ENCODE results near the gene POLR1A.
A peak's percentile ranks its signal among the peaks of the same experiment; 100 is the strongest.

POLR1A gene

DNA sequence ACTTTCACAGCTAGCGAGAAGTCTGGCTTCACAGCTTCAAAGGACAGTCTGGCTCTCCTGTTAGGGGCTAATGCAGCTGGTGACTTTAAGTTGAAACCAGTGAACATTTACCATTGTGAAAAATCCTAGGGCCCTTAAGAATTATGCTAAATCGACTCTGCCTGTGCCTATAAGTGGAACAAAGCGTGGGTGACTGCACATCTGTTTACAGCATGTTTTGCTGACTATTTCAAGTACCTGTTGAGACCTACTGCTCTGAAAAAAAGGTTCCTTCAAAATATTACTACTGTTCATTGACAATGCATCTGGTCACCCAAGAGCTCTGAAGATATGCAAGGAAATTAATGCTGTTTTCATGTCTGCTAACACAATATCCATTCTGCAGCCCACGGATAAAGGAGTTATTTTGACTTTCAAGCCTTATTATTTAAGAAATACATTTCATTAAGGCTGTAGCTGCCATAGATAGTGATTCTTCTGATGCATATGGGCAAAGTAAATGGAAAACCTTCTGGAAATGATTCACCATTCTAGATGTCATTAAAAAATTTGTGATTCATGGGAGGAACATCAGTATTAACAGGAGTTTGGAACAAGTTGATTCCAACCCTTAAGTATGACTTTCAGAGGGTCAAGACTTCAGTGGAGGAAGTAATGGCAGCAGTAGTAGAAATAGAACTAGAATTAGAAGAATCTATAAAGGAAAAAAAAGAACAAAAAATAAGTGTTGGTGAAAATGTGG is 48.9 kb downstream of the POLR1A start:
- no peak for DNase-seq

GRCh38 chr2:86055314-86055713 is 50.4 kb downstream of the POLR1A start:
- no peak for DNase-seq

GRCh38 chr2:86054535-86055082 is 51.1 kb downstream of the POLR1A start:
- DNase-seq, result no peak

DNA sequence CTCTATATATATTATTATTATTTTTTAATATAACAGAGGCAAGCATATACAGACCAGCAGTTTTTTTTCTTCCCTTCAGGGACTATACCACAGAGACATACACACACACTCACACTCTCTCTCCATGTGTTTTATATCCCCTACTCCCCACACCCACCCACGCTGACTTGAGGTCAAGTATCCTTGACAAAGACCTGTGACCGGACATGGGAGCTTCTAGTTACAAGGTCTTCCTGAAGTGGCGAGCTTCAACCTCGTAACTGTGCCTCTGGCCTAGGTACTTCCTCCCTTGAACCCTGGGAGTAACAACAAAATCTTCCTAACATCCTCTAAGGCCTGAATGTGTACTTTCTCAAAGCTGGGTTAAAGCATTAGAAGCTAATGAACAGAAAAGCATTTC is 52.5 kb downstream of the POLR1A start:
- DNase-seq, result no peak

GRCh38 chr2:86052676-86053075 is 53.0 kb downstream of the POLR1A start:
- no peak for DNase-seq

- no peak for DNase-seq
Measured at GRCh38 chr2:86052265-86052664, 53.4 kb downstream of the POLR1A start.

DNA sequence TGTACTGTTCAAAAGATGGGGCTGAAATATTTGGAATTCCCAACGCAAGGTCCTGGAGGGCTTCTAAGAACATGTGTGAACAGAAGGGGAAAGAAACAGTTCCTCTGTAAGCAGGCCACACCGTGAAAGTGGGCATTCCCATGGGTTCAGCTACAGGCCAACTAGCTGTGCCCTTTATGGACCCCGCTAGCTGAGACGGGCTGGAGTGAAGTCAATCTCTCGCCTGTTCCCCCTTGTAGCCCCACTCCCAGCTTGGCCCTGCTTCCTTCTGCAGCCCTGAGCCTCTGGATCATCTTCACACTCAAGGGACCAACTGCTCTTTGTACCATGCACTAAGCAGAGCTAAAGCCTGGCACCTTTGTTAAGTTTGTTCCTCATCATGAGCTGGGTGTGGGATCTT is 55.4 kb downstream of the POLR1A start:
- no peak for DNase-seq

- no peak for DNase-seq
Measured at GRCh38 chr2:86049529-86049928, 56.2 kb downstream of the POLR1A start.

DNA sequence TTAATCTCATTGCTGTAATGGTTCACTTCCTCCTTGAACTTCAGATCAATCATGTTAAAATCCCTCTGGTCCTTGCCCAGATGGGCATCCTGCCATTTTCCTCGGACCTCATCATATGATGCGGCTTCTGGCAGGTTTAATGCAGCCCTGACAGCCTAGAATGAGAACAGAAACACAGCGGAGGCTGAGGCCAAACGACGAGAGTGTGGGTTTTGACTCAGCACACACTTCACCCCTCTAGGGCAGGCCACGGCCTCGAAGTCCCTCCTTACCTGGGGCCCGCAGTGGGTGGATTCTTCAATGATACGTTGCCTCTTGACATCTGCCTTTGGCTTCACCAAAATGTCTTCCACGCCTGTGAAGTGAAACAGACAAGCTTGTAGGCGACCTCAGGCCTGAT is 56.8 kb downstream of the POLR1A start:
- DNase-seq, result no peak

GRCh38 chr2:86048383-86048701 is 57.3 kb downstream of the POLR1A start:
- DNase-seq, result no peak

DNA sequence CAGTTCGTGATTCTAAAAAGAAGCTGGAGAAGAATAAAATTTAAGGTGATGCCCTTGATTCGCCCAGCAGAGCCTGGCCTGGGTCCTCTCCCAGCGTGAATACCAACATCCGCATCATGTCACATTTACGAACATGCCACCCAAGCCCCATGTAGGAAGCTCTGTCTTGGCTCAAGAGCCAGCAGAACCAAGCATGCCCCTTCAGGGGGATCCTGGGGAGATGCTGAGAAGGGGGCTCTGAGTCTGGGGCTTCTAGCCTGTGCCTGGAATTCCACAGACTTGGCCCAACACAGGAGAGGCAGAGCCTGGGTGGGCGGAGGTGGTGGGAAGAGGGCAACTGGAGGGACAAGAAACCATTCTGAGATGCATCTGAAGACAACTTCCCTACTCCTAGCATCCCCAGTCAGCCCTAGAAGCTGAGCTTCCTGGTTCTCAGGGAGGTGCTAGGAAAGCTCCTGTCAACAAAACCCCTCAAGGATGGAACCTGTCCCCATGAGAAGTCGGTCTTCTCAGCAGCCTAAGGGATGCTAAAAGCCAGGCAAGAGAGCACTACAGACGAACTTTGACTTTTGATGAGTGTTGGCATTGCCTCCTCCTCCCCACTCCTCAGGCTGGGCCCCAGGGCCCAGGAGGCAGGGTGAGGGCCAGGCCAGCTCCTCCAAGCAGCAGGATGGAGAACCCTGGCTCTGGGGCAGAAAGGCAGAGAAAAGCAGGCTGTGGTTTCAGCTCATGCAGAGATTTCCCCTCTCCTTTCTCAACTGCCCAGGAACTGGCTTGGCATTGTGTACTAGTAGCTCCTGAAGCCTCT is 57.9 kb downstream of the POLR1A start:
- no peak for DNase-seq

DNA sequence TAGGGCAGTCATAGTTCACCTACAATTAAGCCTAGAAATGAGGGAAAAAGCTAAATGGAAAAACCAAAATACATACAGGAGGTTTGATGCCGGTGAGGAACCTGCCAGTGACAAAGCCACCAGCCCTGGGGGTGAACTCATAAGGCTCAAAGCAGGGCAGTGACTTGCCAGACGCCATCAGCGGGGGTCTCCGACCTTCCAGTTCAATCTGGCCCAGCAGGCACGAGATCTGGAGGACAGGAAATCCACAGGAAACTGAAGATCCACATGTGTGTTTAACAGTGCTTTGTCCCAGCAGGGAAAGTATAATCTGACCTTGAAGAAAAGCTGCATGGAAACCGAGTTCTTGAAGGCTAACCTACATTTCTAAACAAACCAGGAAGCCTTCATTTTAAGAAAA is 60.1 kb downstream of the POLR1A start:
- DNase-seq, result no peak

DNA sequence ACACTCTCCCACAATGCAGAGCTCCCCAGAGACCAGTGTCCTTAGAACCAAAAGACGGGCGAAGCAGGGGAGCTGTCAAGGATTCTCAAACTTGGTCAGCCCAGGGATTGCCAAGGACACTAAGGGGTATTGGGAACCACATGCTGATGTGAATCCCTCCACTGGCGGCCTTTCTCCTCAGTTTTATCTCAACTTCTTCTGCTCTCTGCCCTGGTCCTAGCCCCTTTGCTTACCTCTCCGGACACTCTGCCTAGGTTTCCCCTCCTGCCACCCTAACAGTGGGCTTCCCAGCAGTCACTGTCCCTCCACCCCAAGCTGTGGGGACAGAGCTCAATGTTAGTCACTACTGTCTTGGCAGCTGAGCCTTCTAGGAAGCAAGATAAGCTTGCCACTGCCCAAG is 61.1 kb downstream of the POLR1A start:
- no peak for DNase-seq

GRCh38 chr2:86044045-86044444 is 61.6 kb downstream of the POLR1A start:
- no peak for DNase-seq

DNA sequence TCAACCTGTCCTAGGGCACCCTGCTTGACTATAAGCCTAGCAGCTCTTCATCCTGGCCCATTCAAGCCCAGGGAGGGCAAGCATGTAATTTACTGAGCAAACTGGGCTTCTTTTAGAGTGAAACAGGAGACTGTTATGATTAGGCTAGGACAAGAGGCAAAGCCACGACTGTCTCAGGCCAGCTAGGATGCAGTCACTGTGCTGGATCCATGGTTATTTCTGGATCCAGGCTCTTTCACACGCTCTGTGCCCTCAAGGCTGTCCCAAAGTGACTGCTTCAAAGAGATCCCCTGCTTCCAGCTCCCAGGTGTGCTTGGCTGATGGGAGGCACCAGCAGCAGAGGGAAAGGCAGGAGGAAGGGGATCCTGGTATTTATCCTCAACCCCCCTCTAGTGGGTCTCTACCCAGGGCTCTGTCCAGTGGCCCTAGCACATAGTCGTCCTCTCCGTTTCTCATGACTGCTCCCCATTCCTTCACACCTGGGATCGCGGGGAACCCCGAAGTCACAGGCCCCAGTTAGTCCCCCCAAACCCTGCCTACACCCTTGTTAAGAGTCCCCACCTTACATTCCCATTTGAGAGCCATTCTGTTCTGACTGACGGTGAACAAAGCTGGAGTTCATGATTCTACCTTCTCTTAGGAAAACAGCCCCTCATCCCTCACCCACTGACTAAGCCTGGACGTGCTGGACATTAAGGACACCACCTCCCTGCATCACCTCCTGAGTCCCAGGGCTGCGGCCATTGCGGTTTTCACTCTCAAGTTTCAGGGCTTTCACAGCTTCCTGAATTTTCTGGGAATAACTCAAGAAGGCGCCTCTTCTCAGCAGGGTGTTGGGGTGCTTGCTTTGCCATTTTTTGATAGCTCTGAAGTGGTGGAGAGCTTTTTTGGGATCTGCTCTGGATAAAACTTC is 63.2 kb downstream of the POLR1A start:
- no peak for DNase-seq

DNA sequence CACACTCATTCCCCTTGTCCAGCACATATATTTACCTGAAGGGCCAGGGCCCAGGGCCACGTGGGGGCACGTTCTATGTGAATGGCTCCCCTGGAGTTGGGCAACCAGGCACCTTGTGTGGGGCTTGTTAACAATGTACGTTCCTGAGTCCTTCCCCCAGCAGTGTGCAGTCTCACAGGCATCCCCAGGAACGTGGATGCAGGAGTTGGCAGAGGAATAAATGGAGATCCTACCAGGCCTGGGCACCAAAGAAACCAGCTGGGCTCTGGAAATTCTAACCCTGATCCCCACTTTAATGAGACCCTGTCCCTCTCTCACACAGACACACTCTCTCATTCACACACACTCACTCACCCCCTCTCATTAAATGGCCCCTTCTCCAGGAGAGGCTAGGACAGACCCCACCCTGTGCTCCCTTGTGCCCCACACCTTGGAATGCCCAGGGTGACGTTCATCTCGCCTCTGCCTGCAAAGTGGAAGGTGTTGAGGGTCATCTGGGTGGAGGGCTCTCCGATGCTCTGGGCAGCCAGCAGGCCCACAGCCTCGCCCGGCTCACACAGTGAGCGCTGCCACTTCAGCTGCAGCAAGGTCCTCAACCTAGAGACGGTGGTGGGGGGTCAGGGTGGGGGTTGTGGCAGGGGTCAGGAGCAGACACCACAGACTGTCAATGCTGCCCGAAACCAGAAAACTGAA is 65.6 kb downstream of the POLR1A start:
- DNase-seq, result no peak

GRCh38 chr2:86039178-86039962 is 66.3 kb downstream of the POLR1A start:
- no peak for DNase-seq

DNA sequence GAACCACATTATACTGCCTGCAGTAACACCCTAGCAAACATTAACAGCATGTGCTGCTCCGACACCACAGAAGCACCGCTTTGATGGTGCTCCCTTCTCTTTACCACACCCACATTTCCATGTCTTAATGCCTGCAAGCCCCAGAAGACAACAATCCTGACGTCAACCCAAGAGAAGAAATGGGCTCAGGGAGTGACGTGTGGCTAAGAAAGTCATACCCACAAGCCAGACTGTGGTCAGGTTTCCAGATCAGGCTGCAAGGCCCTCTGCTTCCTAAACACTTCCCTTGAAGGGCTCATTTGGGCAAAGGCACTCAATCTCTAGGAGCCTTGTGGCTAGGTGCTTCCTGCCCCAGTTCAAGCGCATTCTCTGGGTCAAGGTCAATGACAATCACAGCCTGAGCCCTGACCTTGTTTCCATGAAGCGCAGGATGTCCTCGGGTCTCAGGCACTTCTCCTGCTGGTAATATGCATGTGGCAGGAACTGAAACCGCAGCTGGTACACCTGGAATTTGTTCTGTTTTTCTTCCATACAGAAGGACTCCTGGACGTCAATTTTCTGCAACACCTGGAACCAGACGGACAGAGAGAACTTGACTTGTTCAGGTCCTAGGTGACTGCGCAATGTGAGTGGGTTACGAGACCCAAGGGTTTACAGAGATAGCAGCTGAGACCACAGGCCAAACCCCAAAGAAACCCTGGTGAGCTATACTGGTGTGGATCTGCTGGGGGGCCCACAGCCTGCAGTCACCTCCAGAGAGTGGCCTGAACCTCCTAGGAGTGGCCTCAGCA is 67.2 kb downstream of the POLR1A start:
- peak; percentile 51 for DNase-seq

GRCh38 chr2:86037795-86038192 is 67.9 kb downstream of the POLR1A start:
- DNase-seq, result no peak

GRCh38 chr2:86037141-86037794 is 68.4 kb downstream of the POLR1A start:
- peak; percentile 61 for DNase-seq

All from right forelimb (tissue), 1 donor.